Liver (tissue), 9 donors: ENCODE measurements around the gene KCNQ4. TPM values are rescaled to one million over a fixed set of nuclear protein-coding genes. Genes with fewer than 3 reads are reported as not detected.

Source experiments
- DNase-seq: peaks from one replicate; pipeline ENCODE4 v3.0.0-alpha.2; 2017; ENCODE audit warnings: low spot score
- H3K27ac ChIP-seq, 2 donors: one replicate each; pipeline ENCODE4 v1.7.0; 2013; ENCODE audit warnings: inconsistent platforms in 2 of 2, low read length in 2 of 2, control low read depth in 1 of 2, low read depth in 1 of 2, mild to moderate bottlenecking in 1 of 2
- H3K27me3 ChIP-seq, 4 donors: one replicate each; pipeline versions ENCODE4 v1.6.1 to v1.7.0; 2013; ENCODE audit warnings: low read length in 3 of 4, inconsistent platforms in 1 of 4, mild to moderate bottlenecking in 1 of 4, moderate library complexity in 1 of 4; ENCODE audit not compliant: control insufficient read depth in 4 of 4, insufficient read depth in 4 of 4
- H3K36me3 ChIP-seq, 4 donors: one replicate each; pipeline versions ENCODE4 v1.6.1 to v1.7.0; 2013; ENCODE audit warnings: low read length in 3 of 4, mild to moderate bottlenecking in 3 of 4, low read depth in 1 of 4, moderate library complexity in 1 of 4; ENCODE audit not compliant: control insufficient read depth in 4 of 4, insufficient read depth in 3 of 4
- H3K4me1 ChIP-seq, 4 donors: one replicate each; pipeline versions ENCODE4 v1.6.1 to v1.7.0; 2013; ENCODE audit warnings: low read length in 3 of 4, mild to moderate bottlenecking in 3 of 4, moderate library complexity in 1 of 4; ENCODE audit not compliant: control insufficient read depth in 4 of 4, insufficient read depth in 4 of 4
- H3K4me3 ChIP-seq, 3 donors: one replicate each; pipeline versions ENCODE4 v1.6.1 to v1.7.0; 2013; ENCODE audit warnings: low read length in 3 of 3, control low read depth in 1 of 3, low read depth in 1 of 3, mild to moderate bottlenecking in 1 of 3
- H3K9ac ChIP-seq, 2 donors: one replicate each; pipeline ENCODE4 v1.7.0; 2013; ENCODE audit warnings: low read length in 2 of 2, mild to moderate bottlenecking in 2 of 2, moderate library complexity in 2 of 2, control low read depth in 1 of 2, low read depth in 1 of 2
- H3K9me3 ChIP-seq, 4 donors: one replicate each; pipeline versions ENCODE4 v1.6.1 to v1.7.0; 2013; ENCODE audit warnings: low read length in 3 of 4; ENCODE audit not compliant: control insufficient read depth in 4 of 4
- CTCF ChIP-seq: fragments of 150-350 bp; IDR thresholded peaks from 2 replicates; pipeline ENCODE4 v1.5.1; 2017; ENCODE audit warnings: improper control_type of control experiment, low read depth, low read length; ENCODE audit not compliant: missing input control
- EGR1 ChIP-seq, 2 donors: IDR thresholded peaks; 2 replicates each; pipeline ENCODE4 v1.6.1; 2016 to 2018; ENCODE audit warnings: antibody characterized with exemption in 2 of 2, low read depth in 2 of 2
- FOXA1 ChIP-seq: IDR thresholded peaks from 2 replicates; pipeline ENCODE4 v1.6.1; 2016; ENCODE audit warnings: antibody characterized with exemption
- FOXA2 ChIP-seq: IDR thresholded peaks from 2 replicates; pipeline ENCODE4 v1.6.1; 2016; ENCODE audit warnings: antibody characterized with exemption
- GABPA ChIP-seq, 2 donors: IDR thresholded peaks in 1 of 2; conservative IDR thresholded peaks in 1 of 2; 2 replicates each; pipeline ENCODE4 v1.6.1; 2016; ENCODE audit warnings: antibody characterized with exemption in 2 of 2, mild to moderate bottlenecking in 1 of 2, moderate library complexity in 1 of 2
- HNF4A ChIP-seq, 2 donors: conservative IDR thresholded peaks; 2 replicates each; pipeline ENCODE4 v1.6.1; 2016; ENCODE audit warnings: antibody characterized with exemption in 2 of 2, mild to moderate bottlenecking in 2 of 2
- HNF4G ChIP-seq: IDR thresholded peaks from 2 replicates; pipeline ENCODE4 v1.6.1; 2016; ENCODE audit warnings: antibody characterized with exemption
- JUND ChIP-seq, 2 donors: IDR thresholded peaks; 2 replicates each; pipeline ENCODE4 v1.6.1; 2016; ENCODE audit warnings: antibody characterized with exemption in 2 of 2
- MAX ChIP-seq: IDR thresholded peaks from 2 replicates; pipeline ENCODE4 v1.6.1; 2016; ENCODE audit warnings: antibody characterized with exemption
- NR2F2 ChIP-seq: IDR thresholded peaks from 2 replicates; pipeline ENCODE4 v1.6.1; 2016; ENCODE audit warnings: antibody characterized with exemption
- RAD21 ChIP-seq, 2 donors: IDR thresholded peaks; 2 replicates each; pipeline ENCODE4 v1.6.1; 2016; ENCODE audit warnings: antibody characterized with exemption in 2 of 2, mild to moderate bottlenecking in 2 of 2
- REST ChIP-seq: IDR thresholded peaks from 2 replicates; pipeline ENCODE4 v1.6.1; 2016; ENCODE audit warnings: antibody characterized with exemption, mild to moderate bottlenecking
- RXRA ChIP-seq, 2 donors: IDR thresholded peaks; 2 replicates each; pipeline ENCODE4 v1.6.1; 2017 to 2018; ENCODE audit warnings: antibody characterized with exemption in 2 of 2, mild to moderate bottlenecking in 1 of 2
- SP1 ChIP-seq: IDR thresholded peaks from 2 replicates; pipeline ENCODE4 v1.6.1; 2018; ENCODE audit warnings: antibody characterized with exemption, mild to moderate bottlenecking
- TAF1 ChIP-seq: conservative IDR thresholded peaks from 2 replicates; pipeline ENCODE4 v1.6.1; 2016; ENCODE audit warnings: antibody characterized with exemption, mild to moderate bottlenecking
- YY1 ChIP-seq: IDR thresholded peaks from 2 replicates; pipeline ENCODE4 v1.6.1; 2016; ENCODE audit warnings: antibody characterized with exemption, mild to moderate bottlenecking
- ZBTB33 ChIP-seq: IDR thresholded peaks from 2 replicates; pipeline ENCODE4 v1.6.1; 2016; ENCODE audit warnings: antibody characterized with exemption
- WGBS: extraction: QIAGEN DNeasy Blood & Tissue Kit; methylation state at CpG from one replicate; pipeline ENCODE4 v1.1.7; 2013; 5-methylcytosine and 5-hydroxymethylcytosine counted together
- polyA plus RNA-seq, 2 donors: library from polyadenylated mRNA; stranded (reverse) in 1 of 2; unstranded in 1 of 2; fragments of 200-250 nt in 1 of 2; fragments of >200 nt in 1 of 2; fragmentation: Nextera tagmentation in 1 of 2; extraction: Ambion mirVana in 1 of 2; gene quantifications; one replicate each; pipeline versions ENCODE4 v1.2.1 to v1.2.3, GENCODE V29; 2013 to 2015
- total RNA-seq, 2 donors: library from RNA; depleted of rRNA; stranded (reverse); fragments of >200 nt; gene quantifications; one replicate each; pipeline ENCODE4 v1.2.3, GENCODE V29; 2014
- donor health status: healthy.
- donor health status: healthy.
- donor health status: healthy.
- donor health status: healthy.
- donor health status: healthy.

Gene KCNQ4
- total and polyA plus RNA-seq, 4 donors = 0.10 to 2.1 (median 0.27) TPM

GRCh38 chr1:40784771-40785151 lies 1.2 kb downstream of the KCNQ4 start:
- Histone ChIP-seq H3K4me1 (peaks cover 8 to 24% (median 12%) of the 10 kb centered on the region in 4 donors), H3K9me3 (no peaks in the 10 kb centered on the region), H3K27ac (no peak overlapping the region), H3K4me3 (no peak overlapping the region), H3K27me3 (no peaks in the 10 kb centered on the region), H3K9ac (no peak overlapping the region), H3K36me3 (no peaks in the 10 kb centered on the region)
- WGBS = 85% methylated on average over 10 of the region's 10 CpGs
- no peak for DNase-seq
- TF ChIP-seq GABPA (IDR thresholded peaks at IDR 0.05 in 1 of 2, conservative IDR thresholded peaks at IDR 0.05 in 1 of 2) (no peak), YY1 (no peak), NR2F2 (no peak), FOXA2 (no peak), RXRA (IDR thresholded peaks at IDR 0.05) (no peak), TAF1 (no peak), CTCF (no peak), RAD21 (IDR thresholded peaks at IDR 0.05) (no peak), FOXA1 (no peak), JUND (IDR thresholded peaks at IDR 0.05) (no peak), MAX (no peak), ZBTB33 (no peak), HNF4A (conservative IDR thresholded peaks at IDR 0.05) (no peak), HNF4G (no peak), EGR1 (IDR thresholded peaks at IDR 0.05; ENCODE audit: low read depth in 2 of 2) (no peak), SP1 (no peak)

GRCh38 chr1:40785446-40785845 lies 1.9 kb downstream of the KCNQ4 start:
- H3K4me1 ChIP-seq = peaks cover 8 to 25% (median 12%) of the 10 kb centered on the region in 4 donors
- no peak overlapping the region for H3K27ac ChIP-seq
- H3K27me3 ChIP-seq = no peaks in the 10 kb centered on the region
- no peaks in the 10 kb centered on the region for H3K9me3 ChIP-seq
- WGBS = 97% methylated on average over 7 of the region's 7 CpGs
- no peak overlapping the region for H3K4me3 ChIP-seq
- no peaks in the 10 kb centered on the region for H3K36me3 ChIP-seq
- no peak for DNase-seq
- TF ChIP-seq NR2F2 (no peak), YY1 (no peak), CTCF (no peak), TAF1 (no peak), REST (no peak), FOXA1 (no peak), GABPA (IDR thresholded peaks at IDR 0.05 in 1 of 2, conservative IDR thresholded peaks at IDR 0.05 in 1 of 2) (no peak), RXRA (IDR thresholded peaks at IDR 0.05) (no peak)
- no peak overlapping the region for H3K9ac ChIP-seq
